ENCODE data around the gene SLC37A1. TPM values are rescaled to one million over a fixed set of nuclear protein-coding genes. Genes with fewer than 3 reads are reported as not detected.

Gene SLC37A1
- polyA plus RNA-seq, 1 experiment = 0.88 TPM

DNA sequence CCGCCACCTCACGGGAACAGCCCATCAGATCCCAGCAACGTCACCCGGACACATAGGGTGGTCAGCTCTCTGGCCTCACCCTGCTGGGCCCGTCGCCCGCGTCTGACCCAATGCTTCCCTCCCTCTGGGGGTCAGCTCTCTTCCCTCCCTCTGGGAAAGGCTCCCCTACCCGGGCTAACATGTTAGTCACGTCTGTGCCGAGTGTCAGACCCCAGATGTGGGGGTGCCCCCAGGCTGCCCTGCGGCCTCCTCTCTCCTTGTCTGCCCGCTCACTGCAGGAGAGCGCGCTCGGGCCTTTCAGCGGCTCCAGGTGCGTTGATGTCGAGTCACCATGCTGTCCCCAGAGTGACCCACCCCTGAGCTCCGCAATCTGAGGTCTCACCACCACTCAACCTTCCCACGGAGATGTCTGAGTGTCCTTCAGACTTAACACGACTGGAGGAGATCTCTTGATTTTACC, 34.3 kb downstream of the SLC37A1 start:
- CTCF ChIA-PET = no interaction called here

DNA sequence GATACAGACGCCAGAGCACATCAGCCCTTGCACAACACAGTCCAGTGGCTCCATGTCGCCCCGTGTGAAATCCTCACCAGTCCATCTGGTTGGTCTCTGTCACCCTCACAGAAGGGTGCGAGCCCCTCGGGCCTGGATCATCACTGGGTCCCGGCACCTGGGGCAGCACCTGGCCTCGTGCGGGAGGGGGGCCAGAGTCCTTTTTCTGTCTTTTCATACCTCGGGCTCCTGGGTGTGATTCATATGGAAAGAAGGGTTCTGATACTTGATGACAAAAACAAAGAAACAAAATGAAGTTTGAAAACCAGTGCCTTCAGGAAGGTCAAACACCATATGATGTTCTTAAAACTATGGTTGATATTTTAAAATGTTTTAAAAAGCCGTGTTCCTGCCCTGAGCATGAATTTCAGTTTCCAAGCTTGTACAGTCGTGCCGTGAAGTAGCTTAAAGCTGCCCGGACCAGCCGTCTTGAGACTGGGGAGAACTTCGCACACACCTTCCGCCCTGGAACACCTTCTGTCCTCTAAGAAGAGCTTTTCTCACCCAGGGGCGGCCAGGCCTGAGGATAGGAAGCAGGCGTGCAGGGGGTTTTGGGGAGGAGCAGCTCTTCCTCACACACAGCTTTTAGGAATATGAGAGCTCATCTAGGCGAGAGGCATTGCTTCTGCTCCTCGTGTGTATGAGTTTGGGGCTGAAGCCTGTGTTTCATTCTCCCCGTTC, 35.2 kb downstream of the SLC37A1 start:
- H3K27me3 ChIP-seq (ENCODE audit: control insufficient read depth, insufficient read depth, low read length) = no peaks in the 10 kb centered on the region
- no peaks in the 10 kb centered on the region for H3K36me3 ChIP-seq (ENCODE audit: control insufficient read depth, insufficient read depth, low read length)
- POLR2A ChIA-PET = no interaction called here
- no peak overlapping the region for H3K4me3 ChIP-seq (ENCODE audit: low read depth, low read length)
- no peak for DNase-seq (ENCODE audit: low read depth)
- CTCF ChIA-PET = no interaction called here
- TF ChIP-seq, protein P1, sequence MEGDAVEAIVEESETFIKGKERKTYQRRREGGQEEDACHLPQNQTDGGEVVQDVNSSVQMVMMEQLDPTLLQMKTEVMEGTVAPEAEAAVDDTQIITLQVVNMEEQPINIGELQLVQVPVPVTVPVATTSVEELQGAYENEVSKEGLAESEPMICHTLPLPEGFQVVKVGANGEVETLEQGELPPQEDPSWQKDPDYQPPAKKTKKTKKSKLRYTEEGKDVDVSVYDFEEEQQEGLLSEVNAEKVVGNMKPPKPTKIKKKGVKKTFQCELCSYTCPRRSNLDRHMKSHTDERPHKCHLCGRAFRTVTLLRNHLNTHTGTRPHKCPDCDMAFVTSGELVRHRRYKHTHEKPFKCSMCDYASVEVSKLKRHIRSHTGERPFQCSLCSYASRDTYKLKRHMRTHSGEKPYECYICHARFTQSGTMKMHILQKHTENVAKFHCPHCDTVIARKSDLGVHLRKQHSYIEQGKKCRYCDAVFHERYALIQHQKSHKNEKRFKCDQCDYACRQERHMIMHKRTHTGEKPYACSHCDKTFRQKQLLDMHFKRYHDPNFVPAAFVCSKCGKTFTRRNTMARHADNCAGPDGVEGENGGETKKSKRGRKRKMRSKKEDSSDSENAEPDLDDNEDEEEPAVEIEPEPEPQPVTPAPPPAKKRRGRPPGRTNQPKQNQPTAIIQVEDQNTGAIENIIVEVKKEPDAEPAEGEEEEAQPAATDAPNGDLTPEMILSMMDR (IDR thresholded peaks at IDR 0.05; ENCODE audit: insufficient read depth, low read depth, low read length) = no peak

More for the DNA sequence above, 34.3 kb downstream of the SLC37A1 start:
- Histone ChIP-seq H3K36me3 (ENCODE audit: control insufficient read depth, insufficient read depth, low read length) (no peaks in the 10 kb centered on the region), H3K4me3 (ENCODE audit: low read depth, low read length) (no peak overlapping the region), H3K27me3 (ENCODE audit: control insufficient read depth, insufficient read depth, low read length) (no peaks in the 10 kb centered on the region)
- TF ChIP-seq, protein P1 (IDR thresholded peaks at IDR 0.05; ENCODE audit: insufficient read depth, low read depth, low read length) = no peak
- DNase-seq (ENCODE audit: low read depth) = no peak
- POLR2A ChIA-PET = no interaction called here

GRCh38 chr21:42550817-42551216, 37.2 kb downstream of the SLC37A1 start:
- Histone ChIP-seq H3K4me3 (ENCODE audit: low read depth, low read length) (no peak overlapping the region), H3K27me3 (ENCODE audit: control insufficient read depth, insufficient read depth, low read length) (no peaks in the 10 kb centered on the region), H3K36me3 (ENCODE audit: control insufficient read depth, insufficient read depth, low read length) (no peaks in the 10 kb centered on the region)
- ChIA-PET CTCF (no interaction called here), POLR2A (no interaction called here)
- no peak for DNase-seq (ENCODE audit: low read depth)
- TF ChIP-seq, protein P1 (IDR thresholded peaks at IDR 0.05; ENCODE audit: insufficient read depth, low read depth, low read length) = no peak

GRCh38 chr21:42552407-42553336, 39.0 kb downstream of the SLC37A1 start:
- Histone ChIP-seq H3K27me3 (ENCODE audit: control insufficient read depth, insufficient read depth, low read length) (no peaks in the 10 kb centered on the region), H3K36me3 (ENCODE audit: control insufficient read depth, insufficient read depth, low read length) (no peaks in the 10 kb centered on the region), H3K4me3 (ENCODE audit: low read depth, low read length) (no peak overlapping the region)
- TF ChIP-seq, protein P1 (IDR thresholded peaks at IDR 0.05; ENCODE audit: insufficient read depth, low read depth, low read length) = no peak
- ChIA-PET POLR2A (no interaction called here), CTCF (no interaction called here)
- DNase-seq (ENCODE audit: low read depth) = no peak

- no peak for DNase-seq (ENCODE audit: low read depth)
- ChIA-PET CTCF (no interaction called here), POLR2A (no interaction called here)
- Histone ChIP-seq H3K36me3 (ENCODE audit: control insufficient read depth, insufficient read depth, low read length) (no peaks in the 10 kb centered on the region), H3K27me3 (ENCODE audit: control insufficient read depth, insufficient read depth, low read length) (no peaks in the 10 kb centered on the region), H3K4me3 (ENCODE audit: low read depth, low read length) (no peak overlapping the region)
- TF ChIP-seq, protein P1 (IDR thresholded peaks at IDR 0.05; ENCODE audit: insufficient read depth, low read depth, low read length) = no peak
Measured at GRCh38 chr21:42553435-42553834, 39.8 kb downstream of the SLC37A1 start.

Measured in BJ (cell line).